Adrenal gland (tissue), 5 donors: ENCODE data around the gene STK38.
"Not testable (repeated sequence)": the region's sequence is repeated elsewhere in the genome, so short reads cannot be mapped to it uniquely, and the experiment has no call there.

Source experiments
- CTCF ChIP-seq, 6 experiments: fragments of 450-650 bp in 4 of 6; fragments of 200-600 bp in 2 of 6; sonication (generic) in 1 of 6; IDR thresholded peaks; 1 replicate in 5 of 6; 2 replicates in 1 of 6; pipeline versions ENCODE4 v1.5.1 to v1.8.0; 2016 to 2021; ENCODE audit warnings: antibody characterized with exemption in 6 of 6, mild to moderate bottlenecking in 2 of 6, moderate library complexity in 1 of 6
- POLR2A ChIP-seq, 2 donors: fragments of 450-650 bp; IDR thresholded peaks; one replicate each; pipeline ENCODE4 v1.6.1; 2017; ENCODE audit warnings: antibody characterized with exemption in 2 of 2, mild to moderate bottlenecking in 2 of 2, moderate library complexity in 1 of 2
- donor health status: DM: no; HTN: no; CAD: no.

GRCh38 chr6:36483326-36483725, 64.0 kb downstream of the STK38 start:
- not testable (repeated sequence) for TF ChIP-seq CTCF, POLR2A (IDR thresholded peaks at IDR 0.05)
